HEK293 (cell line): Measurements from ENCODE around the gene MDM2.
A peak's percentile ranks its signal among the peaks of the same experiment; 100 is the strongest.
"Not testable (repeated sequence)": the region's sequence is repeated elsewhere in the genome, so short reads cannot be mapped to it uniquely, and the experiment has no call there.

Source experiments
- CTCF ChIA-PET: fragments of 350-600 bp; formaldehyde crosslinking; extraction: SDS; loops from one replicate; lab custom pipeline; 2021; ENCODE audit warnings: antibody characterized with exemption; lab: Yijun Ruan, JAX
- POLR2A ChIA-PET: fragments of 300-600 bp; formaldehyde crosslinking; extraction: SDS; loops from one replicate; lab custom pipeline; 2020; ENCODE audit warnings: antibody characterized with exemption, inconsistent platforms; lab: Yijun Ruan, JAX
- H3K27ac ChIP-seq: fragments of 200-500 bp; sonication (Bioruptor generic); 2 replicates; pipeline ENCODE4 v1.5.1; 2014; ENCODE audit warnings: low read depth, low read length, control low read depth, inconsistent platforms; ENCODE audit errors: extremely low read depth
- H3K36me3 ChIP-seq, 2 experiments: fragments of 200-500 bp in 1 of 2; sonication (Bioruptor generic) in 1 of 2; 1 replicate in 1 of 2; 2 replicates in 1 of 2; pipeline ENCODE4 v1.5.1; 2014 to 2017; ENCODE audit warnings: inconsistent platforms in 2 of 2, low read length in 2 of 2; ENCODE audit not compliant: control insufficient read depth in 2 of 2, insufficient read depth in 1 of 2
- H3K4me1 ChIP-seq: fragments of 200-500 bp; sonication (Bioruptor generic); 2 replicates; pipeline ENCODE4 v1.5.1; 2014; ENCODE audit warnings: mild to moderate bottlenecking, low read length, inconsistent platforms; ENCODE audit not compliant: control insufficient read depth, insufficient read depth
- H3K4me3 ChIP-seq: 2 replicates; pipeline ENCODE4 v1.5.1; 2011; ENCODE audit warnings: low read depth, mild to moderate bottlenecking, control low read depth, low read length, moderate library complexity
- H3K9me3 ChIP-seq: fragments of 200-500 bp; sonication (Bioruptor generic); 2 replicates; pipeline ENCODE4 v1.5.1; 2014; ENCODE audit warnings: low read depth, low read length, inconsistent platforms; ENCODE audit not compliant: control insufficient read depth, insufficient read depth
- PRDM2 ChIP-seq: fragments of 450-650 bp; formaldehyde crosslinking; IDR thresholded peaks from 2 replicates; pipeline ENCODE4 v1.5.1; 2016; ENCODE audit warnings: missing biosample characterization, missing genetic modification characterization, borderline replicate concordance
- ZBTB48 ChIP-seq: fragments of 450-650 bp; formaldehyde crosslinking; IDR thresholded peaks from 2 replicates; pipeline ENCODE4 v1.5.1; 2016; ENCODE audit warnings: missing biosample characterization, missing genetic modification characterization
- ZFP41 ChIP-seq: fragments of 450-650 bp; formaldehyde crosslinking; IDR thresholded peaks from 2 replicates; pipeline ENCODE4 v1.5.1; 2016; ENCODE audit warnings: missing biosample characterization, missing genetic modification characterization, borderline replicate concordance
- ZNF169 ChIP-seq: fragments of 450-650 bp; formaldehyde crosslinking; IDR thresholded peaks from 2 replicates; pipeline ENCODE4 v1.5.1; 2016; ENCODE audit warnings: missing biosample characterization, missing genetic modification characterization
- ZNF19 ChIP-seq: fragments of 450-650 bp; formaldehyde crosslinking; IDR thresholded peaks from 2 replicates; pipeline ENCODE4; 2016; ENCODE audit warnings: missing biosample characterization, missing genetic modification characterization, low read depth
- ZNF202 ChIP-seq: fragments of 450-650 bp; formaldehyde crosslinking; IDR thresholded peaks from 2 replicates; pipeline ENCODE4 v1.5.1; 2016; ENCODE audit warnings: missing biosample characterization, missing genetic modification characterization, borderline replicate concordance
- ZNF292 ChIP-seq: fragments of 450-650 bp; formaldehyde crosslinking; IDR thresholded peaks from 2 replicates; pipeline ENCODE4 v1.5.1; 2016; ENCODE audit warnings: low read depth, missing biosample characterization, missing genetic modification characterization, borderline replicate concordance
- ZNF571 ChIP-seq: fragments of 450-650 bp; formaldehyde crosslinking; IDR thresholded peaks from 2 replicates; pipeline ENCODE4 v1.5.0; 2017; ENCODE audit warnings: missing biosample characterization, missing genetic modification characterization
- ZNF600 ChIP-seq: fragments of 450-650 bp; formaldehyde crosslinking; IDR thresholded peaks from 2 replicates; pipeline ENCODE4 v1.5.1; 2016; ENCODE audit warnings: missing biosample characterization, missing genetic modification characterization
- ZNF645 ChIP-seq: fragments of 450-650 bp; formaldehyde crosslinking; IDR thresholded peaks from 2 replicates; pipeline ENCODE4; 2016; ENCODE audit warnings: missing biosample characterization, missing genetic modification characterization
- ZNF664 ChIP-seq: fragments of 450-650 bp; formaldehyde crosslinking; IDR thresholded peaks from 2 replicates; pipeline ENCODE4 v1.5.1; 2016; ENCODE audit warnings: missing biosample characterization, missing genetic modification characterization
- ZNF677 ChIP-seq: fragments of 450-650 bp; IDR thresholded peaks from 2 replicates; pipeline ENCODE4 v1.5.0; 2018; ENCODE audit warnings: missing biosample characterization, mild to moderate bottlenecking, missing genetic modification characterization, moderate library complexity
- ZNF830 ChIP-seq: fragments of 450-650 bp; IDR thresholded peaks from 2 replicates; pipeline ENCODE4 v1.5.0; 2018; ENCODE audit warnings: missing biosample characterization, missing genetic modification characterization, low read depth, mild to moderate bottlenecking, moderate library complexity
- TF ChIP-seq, protein P1 (sequence below): fragments of 450-650 bp; IDR thresholded peaks from 2 replicates; pipeline ENCODE4 v1.5.1; 2018; ENCODE audit warnings: missing biosample characterization, missing genetic modification characterization

MDM2 gene

GRCh38 chr12:68811573-68811972 is 3.6 kb downstream of the MDM2 start:
- Histone ChIP-seq H3K36me3 (peaks cover 66 to 70% of the 10 kb centered on the region in 2 experiments), H3K4me1 (peaks cover 11% of the 10 kb centered on the region; the same call in 1 of the 2 replicates), H3K4me3 (peak overlapping the region; percentile 97)
- 0 out of 2 replicates have a peak, but pooled peaks have one; percentile 20 for TF ChIP-seq ZNF600
- POLR2A ChIA-PET, result interaction anchor here (0.6 to 4.6 kb wide), 4 partner anchors 26 to 1163 kb away, joined by 3 to 17 read pairs (median 8); partner anchors contain the start of gene SLC35E3
- CTCF ChIA-PET, result interaction anchor here (0.6 to 1.3 kb wide), 2 partner anchors 9 to 18 kb away, joined by 3 to 4 read pairs; no protein-coding TSS in a partner anchor
- H3K9me3 ChIP-seq, H3K27ac ChIP-seq: not testable (repeated sequence)

GRCh38 chr12:68812553-68813241 is 4.7 kb downstream of the MDM2 start:
- CTCF ChIA-PET, result interaction anchor here (0.6 to 1.9 kb wide), 6 partner anchors 17 to 517 kb away, joined by 3 to 7 read pairs (median 3); no protein-coding TSS in a partner anchor
- Histone ChIP-seq H3K4me1 (0 out of 2 replicates have a peak, but pooled peaks cover 11% of the 10 kb centered on the region), H3K36me3 (peaks cover 77 to 81% of the 10 kb centered on the region in 2 experiments), H3K4me3 (peak overlapping the region; percentile 97), H3K27ac (peak overlapping the region; percentile 34; the same call in 1 of the 2 replicates), H3K9me3 (no peaks in the 10 kb centered on the region)
- TF ChIP-seq, protein P1, sequence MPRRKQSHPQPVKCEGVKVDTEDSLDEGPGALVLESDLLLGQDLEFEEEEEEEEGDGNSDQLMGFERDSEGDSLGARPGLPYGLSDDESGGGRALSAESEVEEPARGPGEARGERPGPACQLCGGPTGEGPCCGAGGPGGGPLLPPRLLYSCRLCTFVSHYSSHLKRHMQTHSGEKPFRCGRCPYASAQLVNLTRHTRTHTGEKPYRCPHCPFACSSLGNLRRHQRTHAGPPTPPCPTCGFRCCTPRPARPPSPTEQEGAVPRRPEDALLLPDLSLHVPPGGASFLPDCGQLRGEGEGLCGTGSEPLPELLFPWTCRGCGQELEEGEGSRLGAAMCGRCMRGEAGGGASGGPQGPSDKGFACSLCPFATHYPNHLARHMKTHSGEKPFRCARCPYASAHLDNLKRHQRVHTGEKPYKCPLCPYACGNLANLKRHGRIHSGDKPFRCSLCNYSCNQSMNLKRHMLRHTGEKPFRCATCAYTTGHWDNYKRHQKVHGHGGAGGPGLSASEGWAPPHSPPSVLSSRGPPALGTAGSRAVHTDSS (tag by site-specific recombination), result no peak
- peak; percentile 89 for TF ChIP-seq ZNF664 (tag by site-specific recombination)
- POLR2A ChIA-PET, result interaction anchor here (0.7 to 4.6 kb wide), 3 partner anchors 17 to 66 kb away, joined by 3 to 17 read pairs (median 3); partner anchors contain the start of gene SLC35E3

GRCh38 chr12:68813242-68813593 is 5.2 kb downstream of the MDM2 start:
- peak overlapping the region; percentile 97 for H3K4me3 ChIP-seq
- ChIA-PET CTCF (interaction anchor here (0.6 to 1.9 kb wide), 5 partner anchors 17 to 518 kb away, joined by 3 to 7 read pairs (median 3); no protein-coding TSS in a partner anchor), POLR2A (interaction anchor here (0.7 to 4.6 kb wide), 3 partner anchors 17 to 67 kb away, joined by 3 to 17 read pairs (median 3); partner anchors contain the start of gene SLC35E3)

More at GRCh38 chr12:68813242-68813593, 5.2 kb downstream of the MDM2 start:
- TF ChIP-seq PRDM2 (tag by site-specific recombination), result no peak
- no peak for TF ChIP-seq ZBTB48 (tag by site-specific recombination)
- no peak for TF ChIP-seq ZNF19 (tag by site-specific recombination)
- no peak for TF ChIP-seq ZNF830
- no peak for TF ChIP-seq ZFP41 (tag by site-specific recombination)
- no peak for TF ChIP-seq ZNF645 (tag by site-specific recombination)
- no peak for TF ChIP-seq ZNF571 (tag by site-specific recombination)
- no peak for TF ChIP-seq ZNF292 (tag by site-specific recombination)
- TF ChIP-seq ZNF169 (tag by site-specific recombination), result no peak
- TF ChIP-seq ZNF677 (tag by site-specific recombination), result no peak
- no peak for TF ChIP-seq ZNF202
- H3K4me1 ChIP-seq, result 0 out of 2 replicates have a peak, but pooled peaks cover 11% of the 10 kb centered on the region
- H3K27ac ChIP-seq, result peak overlapping the region; percentile 34; the same call in 1 of the 2 replicates
- H3K36me3 ChIP-seq, result peaks cover 82 to 86% of the 10 kb centered on the region in 2 experiments
- H3K9me3 ChIP-seq, result no peaks in the 10 kb centered on the region
